Left lung (tissue), 10 donors: ENCODE results near the gene CLEC7A. TPM values are rescaled to one million over a fixed set of nuclear protein-coding genes. Genes with fewer than 3 reads are reported as not detected.

Experiments used
- ATAC-seq: fragments of 200-7000 bp; cut with Tn5 transposase; one replicate; pipeline ENCODE4 v1.9.1; 2020; ENCODE audit warnings: moderate library complexity
- DNase-seq, 4 donors: peaks; one replicate each; pipeline ENCODE4 v3.0.0-alpha.2; 2013 to 2020
- H3K27ac ChIP-seq, 2 donors: fragments of 200-600 bp; sonication (generic) in 1 of 2; one replicate each; pipeline versions ENCODE4 v1.5.0 to v1.8.0; 2020 to 2021
- H3K27me3 ChIP-seq, 2 donors: fragments of 200-600 bp; sonication (generic) in 1 of 2; one replicate each; pipeline versions ENCODE4 v1.5.0 to v1.8.0; 2020 to 2021
- H3K36me3 ChIP-seq, 2 donors: fragments of 200-600 bp; sonication (generic) in 1 of 2; one replicate each; pipeline versions ENCODE4 v1.5.0 to v1.8.0; 2020 to 2021
- H3K4me1 ChIP-seq, 2 donors: fragments of 200-600 bp; one replicate each; pipeline ENCODE4 v1.8.0; 2021
- H3K4me3 ChIP-seq, 2 donors: fragments of 200-600 bp; sonication (generic) in 1 of 2; one replicate each; pipeline versions ENCODE4 v1.5.0 to v1.8.0; 2020 to 2021; ENCODE audit warnings: mild to moderate bottlenecking in 1 of 2
- H3K9me3 ChIP-seq, 2 donors: fragments of 200-600 bp; sonication (generic) in 1 of 2; one replicate each; pipeline versions ENCODE4 v1.5.0 to v1.8.0; 2020 to 2021
- CTCF ChIP-seq, 2 donors: fragments of 200-600 bp; sonication (generic) in 1 of 2; IDR thresholded peaks; one replicate each; pipeline versions ENCODE4 v1.5.0 to v1.8.0; 2021; ENCODE audit warnings: antibody characterized with exemption in 2 of 2
- intact Hi-C, 2 donors: fragments of 100-400 bp; cut with DNase I; formaldehyde crosslinking; loops; one replicate each; pipeline versions ENCODE4 v1.11.2 to v1.14.2; 2022
- polyA plus RNA-seq, 6 donors: library from polyadenylated mRNA; unstranded; fragments of 120-200 nt; gene quantifications; one replicate each; pipeline ENCODE4 v1.2.1, GENCODE V29; 2013; ENCODE audit not compliant: insufficient read length in 6 of 6
- total RNA-seq, 2 donors: library from RNA; stranded (reverse); fragmentation: NEBNext Ultra II Directional; extraction: Animal tissue kit (Norgen Biotek cat#: 25700); gene quantifications; one replicate each; pipeline ENCODE4 v1.2.1, GENCODE V29; 2021
- donor health status: DM: no; HTN: yes; CAD: no.
- donor health status: DM: no; HTN: no; CAD: no.

The CLEC7A gene
- total and polyA plus RNA-seq, 8 donors = 3.3 to 75.7 (median 3.9) TPM

DNA sequence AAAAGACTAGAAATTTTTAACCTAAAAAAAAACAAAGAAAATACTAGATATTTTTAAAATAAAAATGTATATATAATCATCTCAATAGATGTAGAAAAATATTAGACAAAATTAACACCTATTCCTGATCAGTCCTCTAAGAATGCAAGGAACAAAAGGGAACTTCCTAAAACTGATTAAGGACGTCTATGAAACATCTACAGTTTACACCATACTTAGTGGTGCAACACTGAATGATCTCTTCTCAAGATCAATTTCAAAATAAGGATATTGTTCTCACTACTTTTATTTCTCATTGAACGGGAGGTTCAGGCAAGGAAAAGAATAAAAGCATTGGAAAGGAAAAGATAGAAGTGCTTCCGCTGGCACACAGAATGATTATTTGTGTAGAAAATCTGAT, 26.0 kb upstream of the CLEC7A start:
- Histone ChIP-seq H3K27me3 (no peaks in the 10 kb centered on the region), H3K4me3 (no peak overlapping the region), H3K9me3 (no peaks in the 10 kb centered on the region), H3K27ac (no peak overlapping the region), H3K36me3 (no peaks in the 10 kb centered on the region), H3K4me1 (peaks cover 0 to 47% of the 10 kb centered on the region in 2 donors)
- TF ChIP-seq CTCF (IDR thresholded peaks at IDR 0.05) = no peak
- ATAC-seq (no peak), DNase-seq (no peak)
- intact Hi-C loops = no loop called here

GRCh38 chr12:10154145-10154496, 24.1 kb upstream of the CLEC7A start:
- H3K4me3 ChIP-seq = peak overlapping the region; percentile 47 to 55
- H3K4me1 ChIP-seq = peaks cover 0 to 31% of the 10 kb centered on the region in 2 donors
- no peaks in the 10 kb centered on the region for H3K27me3 ChIP-seq
- DNase-seq (no peak), ATAC-seq (no peak)
- H3K36me3 ChIP-seq = no peaks in the 10 kb centered on the region
- intact Hi-C loops = loop anchor here in 1 of 2 donors (5.0 kb wide), 1 partner anchor 38 kb away; no protein-coding TSS in a partner anchor
- H3K9me3 ChIP-seq = no peaks in the 10 kb centered on the region
- no peak for TF ChIP-seq CTCF (IDR thresholded peaks at IDR 0.05)
- peak overlapping the region; percentile 57 to 84 for H3K27ac ChIP-seq

GRCh38 chr12:10153271-10154144, 23.5 kb upstream of the CLEC7A start:
- H3K36me3 ChIP-seq = no peaks in the 10 kb centered on the region
- no peaks in the 10 kb centered on the region for H3K27me3 ChIP-seq
- peak; percentile 80 to 92 (median 82) for DNase-seq
- intact Hi-C loops = loop anchor here in 1 of 2 donors (5.0 kb wide), 1 partner anchor 39 kb away; no protein-coding TSS in a partner anchor
- ATAC-seq = peak; percentile 97
- peak; percentile 70 to 72 for TF ChIP-seq CTCF (IDR thresholded peaks at IDR 0.05)
- peaks cover 0 to 25% of the 10 kb centered on the region in 2 donors for H3K4me1 ChIP-seq
- H3K9me3 ChIP-seq = no peaks in the 10 kb centered on the region
- H3K4me3 ChIP-seq = peak overlapping the region; percentile 47 to 55
- peak overlapping the region; percentile 57 to 84 for H3K27ac ChIP-seq

GRCh38 chr12:10151621-10152020, 21.6 kb upstream of the CLEC7A start:
- no peak for TF ChIP-seq CTCF (IDR thresholded peaks at IDR 0.05)
- H3K9me3 ChIP-seq = no peaks in the 10 kb centered on the region
- no peaks in the 10 kb centered on the region for H3K27me3 ChIP-seq
- peaks cover 0 to 25% of the 10 kb centered on the region in 2 donors for H3K4me1 ChIP-seq
- no peak overlapping the region for H3K27ac ChIP-seq
- DNase-seq (no peak), ATAC-seq (no peak)
- H3K36me3 ChIP-seq = no peaks in the 10 kb centered on the region
- no peak overlapping the region for H3K4me3 ChIP-seq
- intact Hi-C loops = loop anchor here in 1 of 2 donors (5.0 kb wide), 1 partner anchor 41 kb away; no protein-coding TSS in a partner anchor

DNA sequence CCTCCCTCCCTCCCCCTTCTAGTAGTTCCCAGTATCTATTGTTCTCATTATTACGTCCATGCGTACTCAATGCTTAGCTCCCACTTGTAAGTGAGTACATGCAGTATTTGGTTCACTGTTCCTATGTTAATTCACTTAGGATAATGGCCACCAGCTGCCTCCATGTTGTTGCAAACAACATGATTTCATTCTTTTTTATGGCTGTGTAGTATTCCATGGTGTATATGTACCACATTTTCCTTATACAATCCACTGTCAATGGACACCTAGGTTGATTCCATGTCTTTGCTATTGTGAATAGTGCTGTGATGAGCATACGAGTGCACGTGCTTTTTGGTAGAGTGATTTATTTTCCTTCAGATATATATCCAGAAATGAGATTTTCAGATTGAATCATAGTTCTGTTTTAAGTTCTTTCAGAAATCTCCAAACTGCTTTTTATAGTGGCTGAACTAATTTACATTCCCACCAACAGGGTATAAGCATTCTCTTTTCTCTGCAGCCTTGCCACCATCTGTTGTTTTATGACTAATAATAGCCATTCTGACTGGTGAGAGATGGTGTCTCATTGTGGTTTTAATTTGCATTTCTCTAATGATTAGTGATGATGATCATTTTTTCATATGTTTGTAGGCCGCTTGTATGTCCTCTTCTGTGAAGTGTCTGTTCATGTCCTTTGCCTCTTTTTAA, 17.9 kb upstream of the CLEC7A start:
- no peak for DNase-seq
- Histone ChIP-seq H3K27me3 (no peaks in the 10 kb centered on the region), H3K4me1 (peaks cover 0 to 4% of the 10 kb centered on the region in 2 donors), H3K9me3 (no peaks in the 10 kb centered on the region), H3K36me3 (no peaks in the 10 kb centered on the region), H3K27ac (no peak overlapping the region), H3K4me3 (no peak overlapping the region)
- ATAC-seq = no peak
- intact Hi-C loops = no loop called here
- no peak for TF ChIP-seq CTCF (IDR thresholded peaks at IDR 0.05)
